Effector memory CD8-positive, alpha-beta T cell (primary cell): ENCODE results near the gene CATSPERD.

Source experiments
- ATAC-seq: fragments of 150-1000 bp; cut with Tn5 transposase; replicated peaks from 2 replicates; pipeline ENCODE4 v1.10.0; 2021; ENCODE audit warnings: mild to moderate bottlenecking, moderate library complexity
- DNase-seq, 3 experiments: peaks; one replicate each; pipeline ENCODE4 v3.0.0; 2021
- H3K27ac Mint-ChIP-seq, 2 donors: one replicate each; pipeline ENCODE4 v1.8.0; 2022; ENCODE audit warnings: mild to moderate bottlenecking in 2 of 2, mixed read lengths in 2 of 2, moderate library complexity in 2 of 2
- H3K27me3 Mint-ChIP-seq, 2 donors: one replicate each; pipeline ENCODE4 v1.8.0; 2022; ENCODE audit warnings: mixed read lengths in 2 of 2
- H3K36me3 Mint-ChIP-seq: one replicate; pipeline ENCODE4 v1.8.0; 2022; ENCODE audit warnings: mild to moderate bottlenecking, moderate library complexity, mixed read lengths; ENCODE audit not compliant: insufficient read depth
- H3K4me1 Mint-ChIP-seq, 2 donors: one replicate each; pipeline ENCODE4 v1.8.0; 2022; ENCODE audit warnings: low read depth in 2 of 2, mixed read lengths in 2 of 2
- H3K4me3 Mint-ChIP-seq, 2 donors: one replicate each; pipeline ENCODE4 v1.8.0; 2022; ENCODE audit warnings: mild to moderate bottlenecking in 2 of 2, mixed read lengths in 2 of 2, moderate library complexity in 2 of 2
- H3K9me3 Mint-ChIP-seq, 2 donors: one replicate each; pipeline ENCODE4 v1.8.0; 2022; ENCODE audit warnings: mixed read lengths in 2 of 2

Gene CATSPERD

GRCh38 chr19:5690125-5690954 lies 30.1 kb upstream of the CATSPERD start, which contains the start of gene RPL36:
Gene RPL36, plus strand, starts transcription at chr19:5690295. Its CDS starts 213 bp downstream, at chr19:5690508.
- Mint-ChIP-seq H3K4me3 (peak within 1 kb of the TSS; percentile 96 to 98), H3K9me3 (no peaks in the 10 kb centered on the region), H3K27ac (peak within 1 kb of the TSS; percentile 94 to 98), H3K4me1 (peaks cover 24 to 32% of the 10 kb centered on the region in 2 donors), H3K36me3 (peaks cover 63% of the 10 kb centered on the region), H3K27me3 (no peaks in the 10 kb centered on the region)
- ATAC-seq (peak; percentile 63), DNase-seq (peak; percentile 99)

GRCh38 chr19:5690955-5691821 lies 29.2 kb upstream of the CATSPERD start:
- Mint-ChIP-seq H3K9me3 (no peaks in the 10 kb centered on the region), H3K4me3 (peak overlapping the region; percentile 96 to 98), H3K27ac (peak overlapping the region; percentile 94 to 98), H3K27me3 (no peaks in the 10 kb centered on the region), H3K4me1 (peaks cover 19 to 30% of the 10 kb centered on the region in 2 donors), H3K36me3 (peaks cover 72% of the 10 kb centered on the region)
- DNase-seq (peak; percentile 23 to 46 (median 29)), ATAC-seq (no peak)

- DNase-seq (no peak), ATAC-seq (no peak)
- Mint-ChIP-seq H3K4me1 (peaks cover 14 to 30% of the 10 kb centered on the region in 2 donors), H3K27me3 (no peaks in the 10 kb centered on the region), H3K27ac (peak overlapping the region; percentile 94 to 98), H3K9me3 (no peaks in the 10 kb centered on the region), H3K4me3 (peak overlapping the region; percentile 96 to 98), H3K36me3 (peaks cover 81% of the 10 kb centered on the region)
These were observed 28.4 kb upstream of the CATSPERD start for GRCh38 chr19:5691822-5692722.

GRCh38 chr19:5692723-5693194 lies 27.7 kb upstream of the CATSPERD start:
- no peaks in the 10 kb centered on the region for H3K27me3 Mint-ChIP-seq
- H3K4me1 Mint-ChIP-seq = peaks cover 14 to 30% of the 10 kb centered on the region in 2 donors
- ATAC-seq = no peak
- H3K27ac Mint-ChIP-seq = peak overlapping the region in 1 of 2 donors; percentile 98
- DNase-seq = no peak
- peak overlapping the region; percentile 53 to 55 for H3K4me3 Mint-ChIP-seq
- peaks cover 86% of the 10 kb centered on the region for H3K36me3 Mint-ChIP-seq
- H3K9me3 Mint-ChIP-seq = no peaks in the 10 kb centered on the region

- Mint-ChIP-seq H3K4me1 (peaks cover 10 to 26% of the 10 kb centered on the region in 2 donors), H3K36me3 (peaks cover 86% of the 10 kb centered on the region)
These were observed 27.0 kb upstream of the CATSPERD start for GRCh38 chr19:5693195-5694166.

GRCh38 chr19:5694167-5694955 lies 26.1 kb upstream of the CATSPERD start:
- ATAC-seq = no peak
- Mint-ChIP-seq H3K36me3 (peaks cover 94% of the 10 kb centered on the region), H3K27me3 (no peaks in the 10 kb centered on the region), H3K4me3 (no peak overlapping the region), H3K27ac (peak overlapping the region; percentile 25 to 98), H3K4me1 (peaks cover 10 to 25% of the 10 kb centered on the region in 2 donors), H3K9me3 (no peaks in the 10 kb centered on the region)
- no peak for DNase-seq

More at GRCh38 chr19:5693195-5694166, 27.0 kb upstream of the CATSPERD start:
- peak overlapping the region; percentile 25 to 98 for H3K27ac Mint-ChIP-seq
- H3K27me3 Mint-ChIP-seq = no peaks in the 10 kb centered on the region
- peak overlapping the region; percentile 53 to 55 for H3K4me3 Mint-ChIP-seq
- no peak for ATAC-seq
- H3K9me3 Mint-ChIP-seq = no peaks in the 10 kb centered on the region
- no peak for DNase-seq

GRCh38 chr19:5694956-5695648 lies 25.3 kb upstream of the CATSPERD start:
- Mint-ChIP-seq H3K4me3 (peak overlapping the region in 1 of 2 donors; percentile 19), H3K27me3 (no peaks in the 10 kb centered on the region), H3K27ac (peak overlapping the region in 1 of 2 donors; percentile 10), H3K4me1 (peaks cover 10 to 21% of the 10 kb centered on the region in 2 donors), H3K36me3 (peaks cover 91% of the 10 kb centered on the region), H3K9me3 (no peaks in the 10 kb centered on the region)
- ATAC-seq (no peak), DNase-seq (no peak)

- no peak overlapping the region for H3K4me3 Mint-ChIP-seq
These were observed 24.7 kb upstream of the CATSPERD start for GRCh38 chr19:5695649-5696195.

GRCh38 chr19:5696196-5697021 lies 24.0 kb upstream of the CATSPERD start:
- Mint-ChIP-seq H3K9me3 (no peaks in the 10 kb centered on the region), H3K4me1 (peaks cover 0 to 10% of the 10 kb centered on the region in 2 donors), H3K27me3 (no peaks in the 10 kb centered on the region), H3K27ac (peak overlapping the region in 1 of 2 donors; percentile 53), H3K4me3 (no peak overlapping the region), H3K36me3 (peaks cover 92% of the 10 kb centered on the region)
- ATAC-seq = no peak
- no peak for DNase-seq

More at GRCh38 chr19:5695649-5696195, 24.7 kb upstream of the CATSPERD start:
- Mint-ChIP-seq H3K4me1 (peaks cover 4 to 15% of the 10 kb centered on the region in 2 donors), H3K27me3 (no peaks in the 10 kb centered on the region), H3K9me3 (no peaks in the 10 kb centered on the region), H3K36me3 (peaks cover 91% of the 10 kb centered on the region), H3K27ac (no peak overlapping the region)
- ATAC-seq (no peak), DNase-seq (no peak)
